HL-60 (cell line): ENCODE data around the gene RPS27L.

Experiments
- POLR2AphosphoS5 ChIP-seq: IDR thresholded peaks from 2 replicates; pipeline ENCODE4 v1.6.1; 2012; ENCODE audit warnings: low read depth
- SPI1 ChIP-seq: IDR thresholded peaks from 2 replicates; pipeline ENCODE4 v1.6.1; 2012; ENCODE audit warnings: low read depth, mild to moderate bottlenecking, borderline replicate concordance
- TF ChIP-seq, protein P1 (sequence below): IDR thresholded peaks from one replicate; pipeline ENCODE4 v1.5.1; 2011; ENCODE audit warnings: low read length, control low read depth, inconsistent platforms; ENCODE audit not compliant: insufficient read depth

DNA sequence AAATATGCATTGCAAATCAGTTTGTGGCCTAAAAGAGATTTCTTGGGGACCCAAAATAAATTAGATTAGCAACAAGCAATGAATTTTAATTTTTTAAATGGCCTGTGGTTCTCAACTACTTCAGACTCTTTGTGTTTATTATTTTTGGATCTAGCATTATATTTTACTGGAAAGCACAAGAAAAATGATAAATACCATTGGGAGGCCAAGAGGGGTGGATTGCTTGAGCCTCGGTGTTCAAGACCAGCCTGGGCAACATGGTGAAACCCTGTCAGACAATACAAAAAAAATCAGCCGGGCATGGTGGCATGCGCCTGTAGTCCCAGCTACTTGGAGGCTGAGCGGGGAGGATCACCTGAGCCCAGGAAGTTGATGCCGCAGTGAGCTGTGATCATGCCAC, 22.0 kb downstream of the RPS27L start:
- TF ChIP-seq, protein P1, sequence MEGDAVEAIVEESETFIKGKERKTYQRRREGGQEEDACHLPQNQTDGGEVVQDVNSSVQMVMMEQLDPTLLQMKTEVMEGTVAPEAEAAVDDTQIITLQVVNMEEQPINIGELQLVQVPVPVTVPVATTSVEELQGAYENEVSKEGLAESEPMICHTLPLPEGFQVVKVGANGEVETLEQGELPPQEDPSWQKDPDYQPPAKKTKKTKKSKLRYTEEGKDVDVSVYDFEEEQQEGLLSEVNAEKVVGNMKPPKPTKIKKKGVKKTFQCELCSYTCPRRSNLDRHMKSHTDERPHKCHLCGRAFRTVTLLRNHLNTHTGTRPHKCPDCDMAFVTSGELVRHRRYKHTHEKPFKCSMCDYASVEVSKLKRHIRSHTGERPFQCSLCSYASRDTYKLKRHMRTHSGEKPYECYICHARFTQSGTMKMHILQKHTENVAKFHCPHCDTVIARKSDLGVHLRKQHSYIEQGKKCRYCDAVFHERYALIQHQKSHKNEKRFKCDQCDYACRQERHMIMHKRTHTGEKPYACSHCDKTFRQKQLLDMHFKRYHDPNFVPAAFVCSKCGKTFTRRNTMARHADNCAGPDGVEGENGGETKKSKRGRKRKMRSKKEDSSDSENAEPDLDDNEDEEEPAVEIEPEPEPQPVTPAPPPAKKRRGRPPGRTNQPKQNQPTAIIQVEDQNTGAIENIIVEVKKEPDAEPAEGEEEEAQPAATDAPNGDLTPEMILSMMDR = no peak
- TF ChIP-seq POLR2AphosphoS5 (no peak), SPI1 (no peak)
